Naive thymus-derived CD8-positive, alpha-beta T cell (primary cell): Measurements from ENCODE around the gene CAMK2D. TPM values are rescaled to one million over a fixed set of nuclear protein-coding genes. Genes with fewer than 3 reads are reported as not detected.

Experiments used
- ATAC-seq, 2 donors: fragments of 150-1000 bp; cut with Tn5 transposase in 1 of 2; sonication (Bioruptor Pico), chemical (Tn5 transposase) in 1 of 2; 1 replicate in 1 of 2; 2 replicates in 1 of 2; pipeline ENCODE4 v1.10.0; 2021; ENCODE audit warnings: mild to moderate bottlenecking in 2 of 2, moderate library complexity in 2 of 2
- POLR2A ChIA-PET: fragments of 350-600 bp; sonication (Branson Sonifier 250); formaldehyde crosslinking; loops from one replicate; lab custom pipeline; 2021; ENCODE audit warnings: antibody characterized with exemption; lab: Charles Lee
- DNase-seq, 10 donors: peaks; one replicate each; pipeline versions ENCODE4 v3.0.0 to v3.0.0-alpha.2; 2020 to 2022
- H3K27ac Mint-ChIP-seq, 10 donors: one replicate each; pipeline ENCODE4 v1.8.0; 2020 to 2022; ENCODE audit warnings: mild to moderate bottlenecking in 10 of 10, mixed read lengths in 10 of 10, moderate library complexity in 4 of 10, inconsistent platforms in 1 of 10
- H3K27me3 Mint-ChIP-seq, 5 donors: one replicate each; pipeline ENCODE4 v1.8.0; 2021 to 2022; ENCODE audit warnings: mixed read lengths in 5 of 5
- H3K36me3 Mint-ChIP-seq, 3 donors: one replicate each; pipeline ENCODE4 v1.8.0; 2020 to 2022; ENCODE audit warnings: mixed read lengths in 3 of 3, mild to moderate bottlenecking in 2 of 3, inconsistent platforms in 1 of 3
- H3K4me1 Mint-ChIP-seq, 4 donors: one replicate each; pipeline ENCODE4 v1.8.0; 2021 to 2022; ENCODE audit warnings: mixed read lengths in 4 of 4
- H3K4me3 Mint-ChIP-seq, 10 donors: one replicate each; pipeline ENCODE4 v1.8.0; 2020 to 2022; ENCODE audit warnings: mild to moderate bottlenecking in 10 of 10, mixed read lengths in 10 of 10, moderate library complexity in 6 of 10, inconsistent platforms in 1 of 10
- H3K9me3 Mint-ChIP-seq, 9 donors: one replicate each; pipeline ENCODE4 v1.8.0; 2020 to 2022; ENCODE audit warnings: mixed read lengths in 9 of 9, mild to moderate bottlenecking in 3 of 9, inconsistent platforms in 1 of 9, moderate library complexity in 1 of 9
- polyA plus RNA-seq, 3 donors: library from polyadenylated mRNA; unstranded; fragments of 300-500 nt; fragmentation: Illumina TruSeq; gene quantifications; one replicate each; pipeline ENCODE4 v1.2.3, GENCODE V29; 2021
- total RNA-seq, 8 experiments: library from RNA in 2 of 8; stranded (reverse) in 2 of 8; gene quantifications; one replicate each; pipeline ENCODE4 v1.2.3 and lab custom pipeline; 2021 to 2026

The CAMK2D gene
- total and polyA plus RNA-seq, 5 experiments from 2014 or later = 10.4 to 40.8 (median 12.0) TPM

GRCh38 chr4:113524505-113525186, 236.9 kb downstream of the CAMK2D start:
- DNase-seq (no peak), ATAC-seq (no peak)
- Mint-ChIP-seq H3K36me3 (peaks cover 14 to 64% (median 50%) of the 10 kb centered on the region in 3 donors), H3K4me1 (peaks cover 0 to 4% (median 0%) of the 10 kb centered on the region in 4 donors), H3K27me3 (no peaks in the 10 kb centered on the region), H3K27ac (peak overlapping the region in 2 of 10 donors; percentile 18 to 20), H3K9me3 (no peaks in the 10 kb centered on the region), H3K4me3 (no peak overlapping the region)
- POLR2A ChIA-PET = no interaction called here

- POLR2A ChIA-PET = no interaction called here
- ATAC-seq (no peak), DNase-seq (no peak)
- H3K36me3 Mint-ChIP-seq = peaks cover 14 to 63% (median 48%) of the 10 kb centered on the region in 3 donors
- H3K4me3 Mint-ChIP-seq = no peak overlapping the region
- H3K27ac Mint-ChIP-seq = peak overlapping the region in 2 of 10 donors; percentile 4 to 18
- H3K9me3 Mint-ChIP-seq = no peaks in the 10 kb centered on the region
- peaks cover 0 to 4% (median 0%) of the 10 kb centered on the region in 4 donors for H3K4me1 Mint-ChIP-seq
- H3K27me3 Mint-ChIP-seq = no peaks in the 10 kb centered on the region
These were observed 237.4 kb downstream of the CAMK2D start for GRCh38 chr4:113524096-113524495.

GRCh38 chr4:113522433-113522832, 239.1 kb downstream of the CAMK2D start:
- ATAC-seq = no peak
- H3K27ac Mint-ChIP-seq = peak overlapping the region in 2 of 10 donors; percentile 11 to 72
- H3K36me3 Mint-ChIP-seq = peaks cover 14 to 66% (median 48%) of the 10 kb centered on the region in 3 donors
- no peaks in the 10 kb centered on the region for H3K27me3 Mint-ChIP-seq
- H3K4me1 Mint-ChIP-seq = peaks cover 0 to 4% (median 0%) of the 10 kb centered on the region in 4 donors
- DNase-seq = no peak
- no peaks in the 10 kb centered on the region for H3K9me3 Mint-ChIP-seq
- POLR2A ChIA-PET = no interaction called here
- H3K4me3 Mint-ChIP-seq = no peak overlapping the region

- no peaks in the 10 kb centered on the region for H3K27me3 Mint-ChIP-seq
- H3K9me3 Mint-ChIP-seq = no peaks in the 10 kb centered on the region
- no peaks in the 10 kb centered on the region for H3K4me1 Mint-ChIP-seq
- peaks cover 0 to 75% (median 41%) of the 10 kb centered on the region in 3 donors for H3K36me3 Mint-ChIP-seq
- DNase-seq (no peak), ATAC-seq (no peak)
- POLR2A ChIA-PET = no interaction called here
- H3K4me3 Mint-ChIP-seq = no peak overlapping the region
- H3K27ac Mint-ChIP-seq = no peak overlapping the region
These were observed 248.2 kb downstream of the CAMK2D start for GRCh38 chr4:113513382-113513781.

- POLR2A ChIA-PET = no interaction called here
- ATAC-seq = no peak
These were observed 248.7 kb downstream of the CAMK2D start for GRCh38 chr4:113512880-113513279.

GRCh38 chr4:113511944-113512343, 249.6 kb downstream of the CAMK2D start:
- Mint-ChIP-seq H3K27me3 (no peaks in the 10 kb centered on the region), H3K27ac (no peak overlapping the region), H3K4me1 (no peaks in the 10 kb centered on the region), H3K4me3 (no peak overlapping the region), H3K9me3 (no peaks in the 10 kb centered on the region), H3K36me3 (peaks cover 0 to 76% (median 39%) of the 10 kb centered on the region in 3 donors)
- POLR2A ChIA-PET = no interaction called here
- ATAC-seq (no peak), DNase-seq (no peak)

More at GRCh38 chr4:113512880-113513279, 248.7 kb downstream of the CAMK2D start:
- no peak for DNase-seq
- H3K9me3 Mint-ChIP-seq = no peaks in the 10 kb centered on the region
- no peak overlapping the region for H3K27ac Mint-ChIP-seq
- H3K4me1 Mint-ChIP-seq = no peaks in the 10 kb centered on the region
- no peaks in the 10 kb centered on the region for H3K27me3 Mint-ChIP-seq
- H3K36me3 Mint-ChIP-seq = peaks cover 0 to 76% (median 44%) of the 10 kb centered on the region in 3 donors
- H3K4me3 Mint-ChIP-seq = no peak overlapping the region

- ATAC-seq (no peak), DNase-seq (no peak)
- no peaks in the 10 kb centered on the region for H3K4me1 Mint-ChIP-seq
- no peak overlapping the region for H3K4me3 Mint-ChIP-seq
- no peaks in the 10 kb centered on the region for H3K27me3 Mint-ChIP-seq
- peaks cover 0 to 79% (median 51%) of the 10 kb centered on the region in 3 donors for H3K36me3 Mint-ChIP-seq
- H3K27ac Mint-ChIP-seq = no peak overlapping the region
- H3K9me3 Mint-ChIP-seq = no peaks in the 10 kb centered on the region
- POLR2A ChIA-PET = no interaction called here
These were observed 251.7 kb downstream of the CAMK2D start for GRCh38 chr4:113509851-113510250.

- DNase-seq (no peak), ATAC-seq (no peak)
- no peaks in the 10 kb centered on the region for H3K4me1 Mint-ChIP-seq
- no peaks in the 10 kb centered on the region for H3K9me3 Mint-ChIP-seq
- H3K27me3 Mint-ChIP-seq = no peaks in the 10 kb centered on the region
- H3K36me3 Mint-ChIP-seq = peaks cover 11 to 70% (median 52%) of the 10 kb centered on the region in 3 donors
- POLR2A ChIA-PET = no interaction called here
- no peak overlapping the region for H3K4me3 Mint-ChIP-seq
- H3K27ac Mint-ChIP-seq = no peak overlapping the region
These were observed 256.5 kb downstream of the CAMK2D start for GRCh38 chr4:113505044-113505443.

GRCh38 chr4:113504422-113504821, 257.1 kb downstream of the CAMK2D start:
- peaks cover 16 to 69% (median 52%) of the 10 kb centered on the region in 3 donors for H3K36me3 Mint-ChIP-seq
- H3K9me3 Mint-ChIP-seq = no peaks in the 10 kb centered on the region
- DNase-seq (no peak), ATAC-seq (no peak)
- H3K4me3 Mint-ChIP-seq = no peak overlapping the region
- no peaks in the 10 kb centered on the region for H3K4me1 Mint-ChIP-seq
- no peaks in the 10 kb centered on the region for H3K27me3 Mint-ChIP-seq
- POLR2A ChIA-PET = no interaction called here
- H3K27ac Mint-ChIP-seq = no peak overlapping the region

GRCh38 chr4:113503691-113504090, 257.8 kb downstream of the CAMK2D start:
- Mint-ChIP-seq H3K36me3 (peaks cover 16 to 68% (median 51%) of the 10 kb centered on the region in 3 donors), H3K4me3 (no peak overlapping the region), H3K27ac (no peak overlapping the region), H3K9me3 (no peaks in the 10 kb centered on the region), H3K4me1 (no peaks in the 10 kb centered on the region), H3K27me3 (no peaks in the 10 kb centered on the region)
- ATAC-seq (no peak), DNase-seq (no peak)
- POLR2A ChIA-PET = no interaction called here

- no peaks in the 10 kb centered on the region for H3K9me3 Mint-ChIP-seq
- ATAC-seq (no peak), DNase-seq (no peak)
- H3K27ac Mint-ChIP-seq = peak overlapping the region in 1 of 10 donors; percentile 45
- H3K27me3 Mint-ChIP-seq = no peaks in the 10 kb centered on the region
- H3K4me3 Mint-ChIP-seq = no peak overlapping the region
- POLR2A ChIA-PET = no interaction called here
- no peaks in the 10 kb centered on the region for H3K4me1 Mint-ChIP-seq
- peaks cover 19 to 65% (median 47%) of the 10 kb centered on the region in 3 donors for H3K36me3 Mint-ChIP-seq
These were observed 258.6 kb downstream of the CAMK2D start for GRCh38 chr4:113502906-113503305.

GRCh38 chr4:113502476-113502875, 259.1 kb downstream of the CAMK2D start:
- no peak for ATAC-seq
- H3K27me3 Mint-ChIP-seq = no peaks in the 10 kb centered on the region
- peaks cover 24 to 65% (median 51%) of the 10 kb centered on the region in 3 donors for H3K36me3 Mint-ChIP-seq
- no peak for DNase-seq
- POLR2A ChIA-PET = no interaction called here
- no peak overlapping the region for H3K4me3 Mint-ChIP-seq
- no peak overlapping the region for H3K27ac Mint-ChIP-seq
- no peaks in the 10 kb centered on the region for H3K4me1 Mint-ChIP-seq
- no peaks in the 10 kb centered on the region for H3K9me3 Mint-ChIP-seq

GRCh38 chr4:113500424-113500823, 261.1 kb downstream of the CAMK2D start:
- H3K27me3 Mint-ChIP-seq = no peaks in the 10 kb centered on the region
- peaks cover 30 to 69% (median 62%) of the 10 kb centered on the region in 3 donors for H3K36me3 Mint-ChIP-seq
- no peaks in the 10 kb centered on the region for H3K4me1 Mint-ChIP-seq
- ATAC-seq (no peak), DNase-seq (no peak)
- no peak overlapping the region for H3K4me3 Mint-ChIP-seq
- H3K9me3 Mint-ChIP-seq = no peaks in the 10 kb centered on the region
- no peak overlapping the region for H3K27ac Mint-ChIP-seq
- POLR2A ChIA-PET = no interaction called here
